GM12874 (cell line): Measurements from ENCODE around the gene AP3D1.

Source experiments
- CTCF ChIP-seq: IDR thresholded peaks from 2 replicates; pipeline ENCODE4 v1.5.1; 2011; ENCODE audit warnings: low read depth, mild to moderate bottlenecking, control low read depth, low read length, moderate library complexity; ENCODE audit not compliant: insufficient read depth

The AP3D1 gene

GRCh38 chr19:2117215-2117960 lies 34.0 kb downstream of the AP3D1 start:
- no peak for TF ChIP-seq CTCF

GRCh38 chr19:2116507-2116906 lies 34.9 kb downstream of the AP3D1 start:
- TF ChIP-seq CTCF = no peak

GRCh38 chr19:2115911-2116426 lies 35.4 kb downstream of the AP3D1 start:
- no peak for TF ChIP-seq CTCF

GRCh38 chr19:2115324-2115723 lies 36.0 kb downstream of the AP3D1 start:
- no peak for TF ChIP-seq CTCF

- no peak for TF ChIP-seq CTCF
Measured at GRCh38 chr19:2114821-2115220, 36.5 kb downstream of the AP3D1 start.

GRCh38 chr19:2114218-2114617 lies 37.1 kb downstream of the AP3D1 start:
- no peak for TF ChIP-seq CTCF

- no peak for TF ChIP-seq CTCF
Measured at GRCh38 chr19:2113439-2114211, 37.7 kb downstream of the AP3D1 start.
